Hepatic stellate cell (primary cell): ENCODE measurements around the gene PIN4.
"Not testable (repeated sequence)": the region's sequence is repeated elsewhere in the genome, so short reads cannot be mapped to it uniquely, and the experiment has no call there.

Source experiments
- DNase-seq: peaks from one replicate; pipeline ENCODE4 v3.0.0; 2011; ENCODE audit warnings: low spot score

The PIN4 gene

DNA sequence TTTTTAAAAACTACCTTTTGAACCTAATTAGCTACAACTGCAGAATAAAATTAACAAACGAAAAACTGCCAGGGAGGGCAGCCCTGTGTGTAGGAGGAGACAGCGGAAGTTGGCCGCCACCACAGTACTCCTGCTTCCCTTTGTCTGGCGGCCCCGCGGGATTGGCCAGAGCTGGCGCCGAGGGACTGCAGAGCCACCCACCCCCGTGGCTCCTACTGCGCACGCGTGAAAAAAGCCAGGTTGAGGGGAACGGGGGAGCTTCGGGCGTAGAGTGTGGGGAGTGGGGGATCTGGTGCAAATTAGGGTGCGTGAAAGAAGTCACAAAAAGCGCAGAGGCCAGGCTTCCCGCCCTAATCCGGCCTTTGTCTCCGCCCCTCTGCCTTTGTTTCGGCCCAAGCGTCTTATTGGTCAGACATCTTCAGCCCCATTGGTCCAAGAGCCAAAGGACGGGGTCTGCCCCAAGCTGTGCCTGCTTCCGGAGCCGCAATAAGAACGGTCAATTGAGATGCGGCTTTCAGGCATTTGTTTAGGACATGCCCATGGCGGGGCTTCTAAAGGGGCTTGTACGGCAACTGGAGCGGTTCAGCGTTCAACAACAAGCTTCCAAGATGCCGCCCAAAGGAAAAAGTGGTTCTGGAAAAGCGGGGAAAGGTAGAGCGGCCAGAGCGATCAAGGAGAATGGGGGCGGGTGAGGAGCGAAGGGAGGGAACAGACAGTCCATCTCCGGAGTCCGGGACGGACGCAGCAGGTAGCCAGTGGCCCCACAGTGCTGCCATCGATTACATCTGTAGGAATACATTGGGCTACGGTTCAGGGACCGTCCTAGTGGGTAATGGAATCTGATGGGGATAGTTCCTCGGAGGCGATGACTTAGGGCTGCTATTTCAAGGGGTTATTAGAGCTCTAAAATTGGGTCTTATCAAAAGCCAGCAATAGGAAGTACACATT is at the start of gene PIN4:
Gene PIN4 (plus strand): TSS at position 580 of the 948 bp plus-strand sequence. CDS start 29 bp downstream, at position 609.
- DNase-seq, result peak; percentile 80

DNA sequence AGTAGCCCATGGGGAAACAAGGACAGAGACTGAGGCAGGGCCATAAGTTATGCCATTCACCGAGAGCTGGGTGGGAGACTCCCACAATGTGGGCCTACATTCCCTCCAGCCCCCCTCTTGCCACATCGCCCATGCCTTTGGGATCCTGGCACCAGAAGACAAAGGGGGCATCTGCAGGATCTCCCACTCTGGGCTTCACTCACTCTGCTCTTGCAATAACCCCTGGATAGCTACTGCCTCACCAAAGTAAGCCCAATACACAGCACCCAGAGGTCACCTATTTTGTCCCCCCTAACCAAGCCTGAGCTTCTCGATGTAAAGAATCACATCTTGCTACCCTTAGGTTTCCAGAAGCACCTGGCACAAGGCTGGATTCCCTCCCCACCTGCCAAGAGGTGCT is 49.1 kb upstream of the PIN4 start:
- DNase-seq, result no peak

DNA sequence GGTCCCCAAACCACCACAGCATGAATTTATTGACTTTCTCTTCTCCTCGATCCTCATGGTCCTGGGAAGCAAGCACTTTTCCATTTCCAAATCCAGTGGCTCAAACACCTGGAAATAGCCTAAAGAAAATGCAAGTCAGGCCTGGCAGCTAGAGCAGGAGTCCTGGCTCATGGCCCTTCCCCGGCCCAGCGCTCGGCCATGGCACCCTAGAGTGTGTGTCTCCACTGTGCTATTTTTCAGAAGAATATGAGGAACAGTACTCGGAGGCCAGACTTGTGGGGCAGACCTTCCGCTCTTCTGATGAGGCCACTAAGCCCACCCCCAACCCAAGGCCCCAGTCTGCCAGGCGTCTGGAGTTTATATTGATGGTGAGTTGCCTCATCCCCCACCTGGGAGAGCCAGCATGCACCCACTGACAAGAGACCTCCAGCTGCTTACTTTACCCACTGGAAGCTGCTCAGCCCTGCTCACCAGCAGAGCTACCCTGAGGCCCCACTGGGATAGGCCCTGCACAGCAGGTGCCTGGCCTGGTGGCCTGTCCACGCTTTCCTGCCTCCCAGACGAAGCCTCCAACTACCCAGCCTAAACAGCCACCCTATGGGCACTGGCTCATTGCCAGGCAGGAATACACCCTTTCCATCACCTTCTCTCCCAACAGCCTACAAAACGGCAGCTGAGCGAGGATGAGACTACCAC is 47.6 kb upstream of the PIN4 start:
- no peak for DNase-seq

DNA sequence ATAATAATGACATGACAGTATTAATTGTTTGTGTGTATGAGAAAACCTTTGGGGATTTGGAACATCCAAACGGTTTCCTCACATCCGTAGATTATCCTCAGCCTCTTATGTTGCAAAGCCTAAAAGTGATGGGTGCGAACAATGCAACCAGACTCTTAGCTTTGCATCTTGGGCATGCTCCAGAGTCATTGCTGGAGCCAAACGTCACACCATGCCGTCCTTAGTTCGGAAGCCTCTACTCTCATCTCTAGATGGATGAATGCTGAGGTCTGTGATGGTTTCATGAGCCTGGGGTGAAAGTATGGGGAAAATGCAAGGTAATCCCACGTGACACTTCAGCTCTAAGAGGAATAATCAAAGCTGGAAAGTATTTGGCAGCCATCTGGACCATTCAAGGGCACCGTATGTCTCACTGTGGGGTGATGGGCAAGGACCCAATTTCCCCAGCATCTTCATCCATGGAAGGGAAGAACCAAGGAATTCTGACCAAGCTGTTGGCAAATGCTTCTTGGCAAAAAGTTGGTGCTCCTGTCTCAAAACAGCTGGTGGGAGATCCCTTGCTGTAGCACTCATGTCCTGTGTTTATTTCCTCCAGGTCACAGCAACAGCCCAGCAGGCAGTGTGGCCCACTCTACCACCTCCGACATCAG is 43.6 kb upstream of the PIN4 start:
- DNase-seq, result no peak

DNA sequence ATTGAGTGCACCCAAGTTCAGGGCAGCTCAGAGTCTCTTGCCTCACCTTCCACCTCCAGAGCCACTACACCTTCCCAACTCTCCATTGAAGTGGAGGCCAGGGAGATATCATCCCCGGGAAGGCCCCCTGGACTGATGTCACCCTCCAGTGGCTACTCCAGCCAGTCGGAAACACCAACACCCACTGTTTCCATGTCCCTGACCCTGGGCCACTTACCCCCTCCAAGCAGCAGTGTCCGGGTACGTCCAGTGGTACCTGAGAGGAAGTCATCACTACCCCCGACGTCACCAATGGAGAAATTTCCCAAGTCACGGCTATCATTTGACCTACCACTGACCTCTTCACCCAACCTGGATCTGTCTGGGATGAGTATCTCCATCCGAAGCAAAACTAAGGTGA is 42.0 kb upstream of the PIN4 start:
- DNase-seq, result no peak

DNA sequence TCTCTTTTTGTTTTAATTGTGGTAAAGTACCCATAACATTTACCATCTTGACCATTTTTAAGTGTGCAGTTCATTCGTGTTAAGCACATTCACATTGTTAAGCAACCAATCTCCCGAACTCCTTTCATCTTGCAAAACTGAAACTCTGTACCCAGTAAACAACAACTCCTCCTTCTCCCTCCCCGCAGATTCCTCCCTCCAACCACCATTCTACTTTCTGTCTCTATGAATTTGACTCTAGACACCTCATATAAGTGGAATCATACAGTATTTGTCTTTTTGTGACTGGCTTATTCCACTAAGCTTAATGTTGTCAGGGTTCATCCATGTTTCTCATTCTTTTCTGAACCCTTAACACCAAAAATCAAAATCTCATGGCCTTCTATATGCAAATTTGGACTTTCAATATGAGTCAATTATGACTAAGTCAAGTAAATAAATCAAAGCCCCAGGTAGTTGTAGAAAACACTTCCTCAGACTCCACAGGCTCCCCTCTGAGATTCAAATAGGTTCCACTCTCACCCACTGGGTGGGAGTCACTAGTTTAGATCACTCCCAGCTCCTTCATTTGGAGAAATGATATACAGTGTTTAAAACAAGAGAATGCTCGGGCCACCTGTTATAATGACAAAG is 40.1 kb upstream of the PIN4 start:
- no peak for DNase-seq

DNA sequence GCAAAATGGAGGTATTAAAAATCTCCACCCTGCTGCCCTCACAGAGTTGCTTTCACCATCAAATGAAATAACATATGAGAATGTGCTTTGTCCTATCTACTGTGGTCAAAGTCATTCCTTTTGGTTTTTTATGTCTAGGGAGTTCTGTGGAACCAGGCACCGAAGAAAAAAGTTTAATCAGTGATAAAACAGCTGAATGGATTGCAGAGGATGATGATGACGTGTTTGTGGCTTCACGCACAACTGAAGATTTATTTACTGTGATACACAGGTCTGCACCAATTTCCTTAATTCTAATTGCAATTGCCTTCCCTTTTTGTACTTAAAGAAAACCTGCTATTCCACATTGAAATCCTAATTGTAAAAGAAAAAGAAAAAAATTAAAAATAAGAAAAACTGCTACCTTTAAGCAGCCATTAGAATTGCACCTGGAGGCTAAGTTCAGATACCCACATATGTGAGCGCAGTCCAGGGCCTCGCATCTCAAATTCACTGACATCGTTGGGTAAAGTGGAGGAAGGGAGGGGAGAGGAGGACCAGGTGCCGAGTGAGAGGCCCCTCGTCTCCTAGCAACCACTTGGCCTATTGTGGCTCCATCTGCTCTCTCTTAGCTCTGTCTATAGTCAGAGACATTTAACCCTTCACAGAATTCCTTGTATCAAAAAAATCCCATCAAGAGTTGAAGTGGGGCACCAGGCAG is 39.3 kb upstream of the PIN4 start:
- DNase-seq, result no peak

DNA sequence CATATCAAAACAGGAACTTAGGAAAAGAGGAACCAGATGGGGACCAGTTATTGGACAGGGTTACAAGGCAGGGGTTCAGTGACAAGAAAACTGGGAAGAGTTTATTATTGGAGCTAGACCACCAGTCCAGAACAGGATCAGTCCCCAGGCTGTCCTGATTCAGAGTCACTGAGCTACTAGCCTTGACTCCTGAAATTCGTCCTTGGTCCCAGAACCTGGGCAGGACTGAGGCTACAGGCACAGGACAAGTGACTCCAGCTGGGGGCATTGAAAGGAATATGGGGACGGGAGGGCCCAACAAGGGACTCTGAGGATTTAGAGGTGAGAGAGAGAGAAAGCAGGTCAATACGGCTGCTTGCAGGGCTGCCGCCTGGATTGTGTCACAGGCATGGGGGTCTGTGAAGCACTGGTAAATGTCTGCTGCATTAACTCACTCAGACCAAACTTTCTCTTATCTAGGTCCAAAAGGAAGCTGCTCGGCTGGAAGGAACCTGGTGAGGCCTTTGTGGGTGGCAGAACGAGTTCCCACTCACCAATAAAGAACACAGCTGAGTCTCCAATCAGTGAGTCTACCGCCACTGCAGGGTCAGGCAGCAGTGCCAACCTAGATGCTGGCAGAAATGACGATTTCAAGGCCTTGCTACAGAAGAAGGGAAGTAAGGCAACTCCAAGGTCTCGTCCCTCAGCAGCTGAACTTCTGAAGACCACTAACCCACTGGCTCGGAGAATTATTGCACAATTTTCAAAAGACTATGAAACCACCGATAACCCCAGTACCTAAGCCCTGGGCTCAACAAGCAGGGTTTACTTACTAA is 38.6 kb upstream of the PIN4 start:
- no peak for DNase-seq

DNA sequence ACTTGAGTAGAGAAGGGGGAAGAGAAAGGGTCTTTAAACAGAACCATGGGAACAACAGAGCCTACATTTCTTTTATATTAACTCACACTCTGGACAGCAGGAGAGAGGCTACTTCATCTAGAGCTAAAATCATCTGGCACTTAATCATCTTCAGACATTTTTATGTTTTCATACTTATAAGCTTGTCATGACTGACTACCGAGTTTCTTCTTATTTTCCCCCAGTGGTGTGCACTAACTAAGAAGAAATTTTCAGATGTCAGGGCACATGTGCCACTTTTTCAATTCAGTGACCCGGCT is 38.0 kb upstream of the PIN4 start:
- no peak for DNase-seq

DNA sequence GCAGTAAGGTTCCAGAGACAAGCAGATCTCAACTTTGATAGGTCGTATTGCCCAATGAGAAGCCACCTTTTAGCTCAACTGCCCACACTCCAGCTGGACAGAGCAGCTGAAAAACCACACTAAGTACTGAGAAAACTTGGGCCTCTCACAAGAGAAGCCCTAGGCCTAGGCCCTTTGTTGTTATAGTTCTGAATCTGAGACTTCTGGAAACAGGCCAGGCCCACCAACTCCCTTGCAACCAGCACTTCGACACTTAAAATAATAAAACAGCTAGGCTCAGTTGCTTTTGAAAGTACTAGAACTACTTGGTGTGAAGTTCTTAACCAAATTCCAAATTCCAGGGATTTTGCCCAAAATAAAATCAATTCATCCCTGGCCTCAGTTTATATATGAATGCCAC is 36.4 kb upstream of the PIN4 start:
- DNase-seq, result no peak

DNA sequence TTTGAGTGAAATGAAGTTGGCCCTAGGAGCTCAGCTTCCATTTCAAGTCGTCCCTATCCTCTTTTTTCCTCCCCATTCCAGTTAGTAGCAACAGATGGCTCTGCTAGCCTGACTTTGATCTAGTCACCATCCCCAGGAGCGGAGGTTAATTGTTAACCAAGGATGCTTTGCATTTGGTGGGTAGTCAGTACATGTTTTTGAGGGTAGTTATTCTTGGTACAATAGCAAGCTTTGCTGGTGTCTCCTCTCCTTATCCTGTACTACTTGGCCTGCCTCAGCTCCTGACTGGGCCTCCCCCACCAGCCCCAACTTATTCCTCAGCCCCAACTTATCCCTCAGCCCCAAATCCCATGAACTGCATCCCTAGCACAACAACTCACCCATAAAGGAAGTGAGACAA is 35.0 kb upstream of the PIN4 start:
- DNase-seq, result no peak

DNA sequence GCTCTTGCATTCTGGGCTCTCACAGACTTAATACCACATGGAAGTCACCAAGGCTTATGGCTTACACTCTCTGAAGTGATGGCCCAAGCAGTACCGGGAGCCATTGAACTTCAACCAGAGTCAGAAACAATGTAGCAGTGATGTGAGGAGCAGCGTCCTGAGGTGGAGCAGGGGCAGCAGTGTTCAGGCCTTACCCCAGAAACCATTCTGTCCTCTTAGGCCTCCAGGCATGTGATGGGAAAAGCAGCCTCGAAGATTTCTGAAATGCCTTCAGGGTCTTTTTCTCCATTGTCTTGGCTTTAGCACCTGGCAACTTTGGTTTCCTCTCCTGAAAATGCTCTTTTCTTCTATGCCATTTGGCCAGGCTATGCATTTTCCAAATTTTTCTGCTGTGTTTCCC is 22.8 kb upstream of the PIN4 start:
- no peak for DNase-seq

DNA sequence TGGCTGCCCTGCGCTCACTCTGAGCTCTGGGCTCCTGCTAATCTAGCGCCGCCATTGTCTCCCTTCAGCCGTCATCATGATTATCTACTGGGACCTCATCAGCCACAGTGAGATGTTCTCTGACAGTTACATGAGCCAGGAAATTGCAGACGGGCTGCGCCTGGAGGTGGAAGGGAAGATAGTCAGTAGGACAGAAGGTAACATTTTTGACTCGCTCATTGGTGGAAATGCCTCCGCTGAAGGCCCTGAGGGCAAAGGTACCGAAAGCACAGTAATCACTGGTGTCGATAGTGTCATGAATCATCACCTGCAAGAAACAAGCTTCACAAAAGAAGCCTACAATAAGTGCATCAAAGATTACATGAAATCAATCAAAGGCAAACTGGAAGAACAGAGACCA is 21.8 kb upstream of the PIN4 start:
- no peak for DNase-seq

DNA sequence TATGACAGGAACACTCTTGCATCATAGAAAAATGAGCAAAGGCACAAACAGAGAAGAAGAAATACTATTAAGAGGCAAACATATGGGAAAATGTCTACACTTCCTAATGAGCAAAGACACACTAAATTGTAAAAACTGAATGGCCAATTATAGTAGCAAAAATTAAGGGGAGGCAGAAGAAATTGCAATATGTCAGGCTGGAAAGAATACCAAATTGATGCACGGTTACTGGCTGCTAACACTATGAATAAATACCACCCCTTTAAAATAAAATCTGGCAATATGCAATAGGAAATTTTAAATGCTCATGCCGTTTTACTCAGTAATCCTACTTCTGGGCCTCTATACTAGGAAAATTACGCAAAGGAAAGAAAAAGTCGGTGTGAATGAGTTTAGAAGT is 16.0 kb upstream of the PIN4 start:
- DNase-seq, result no peak

DNA sequence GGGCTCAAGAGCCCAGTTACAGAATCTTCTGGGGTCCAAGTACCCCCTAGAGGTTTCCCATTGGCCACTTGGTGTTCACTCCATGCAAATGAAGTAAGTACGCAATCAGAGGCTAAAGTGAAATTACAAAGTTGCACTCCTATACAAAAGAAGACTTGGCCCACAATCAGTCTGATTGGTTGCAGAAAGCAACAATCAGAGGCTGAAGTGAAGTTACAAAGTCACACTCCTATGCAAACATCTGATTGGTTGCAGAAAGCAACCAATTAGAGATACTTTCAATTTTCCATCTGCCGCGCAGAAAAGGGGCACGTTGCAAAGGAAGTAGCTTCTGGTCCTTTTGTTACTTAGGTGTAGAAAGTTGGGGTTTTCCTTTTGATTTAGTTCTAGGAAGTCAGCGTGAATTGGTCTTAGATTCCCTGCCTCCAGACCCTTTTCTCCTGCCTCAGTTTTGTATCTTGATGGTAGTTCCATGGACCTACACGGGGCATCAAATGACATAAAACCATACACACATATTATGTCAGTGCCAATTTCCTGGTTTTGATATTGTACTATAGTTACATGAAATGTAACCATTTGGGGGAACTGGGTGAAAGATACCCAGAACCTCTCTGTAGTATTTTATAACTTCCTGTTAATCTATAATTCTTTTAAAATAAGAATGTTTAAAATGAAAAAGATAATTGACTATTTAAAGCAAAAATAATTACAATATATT is 12.4 kb upstream of the PIN4 start:
- no peak for DNase-seq

DNA sequence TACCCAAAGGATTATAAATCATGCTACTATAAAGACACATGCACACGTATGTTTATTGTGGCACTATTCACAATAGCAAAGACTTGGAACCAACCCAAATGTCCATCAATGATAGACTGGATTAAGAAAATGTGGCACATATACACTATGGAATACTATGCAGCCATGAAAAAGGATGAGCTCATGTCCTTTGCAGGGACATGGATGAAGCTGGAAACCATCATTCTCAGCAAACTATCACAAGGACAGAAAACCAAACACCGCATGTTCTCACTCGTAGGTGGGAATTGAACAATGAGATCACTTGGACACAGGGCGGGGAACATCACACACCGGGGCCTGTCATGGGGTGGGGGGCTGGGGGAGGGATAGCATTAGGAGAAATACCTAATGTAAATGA is 5.3 kb upstream of the PIN4 start:
- not testable (repeated sequence) for DNase-seq

DNA sequence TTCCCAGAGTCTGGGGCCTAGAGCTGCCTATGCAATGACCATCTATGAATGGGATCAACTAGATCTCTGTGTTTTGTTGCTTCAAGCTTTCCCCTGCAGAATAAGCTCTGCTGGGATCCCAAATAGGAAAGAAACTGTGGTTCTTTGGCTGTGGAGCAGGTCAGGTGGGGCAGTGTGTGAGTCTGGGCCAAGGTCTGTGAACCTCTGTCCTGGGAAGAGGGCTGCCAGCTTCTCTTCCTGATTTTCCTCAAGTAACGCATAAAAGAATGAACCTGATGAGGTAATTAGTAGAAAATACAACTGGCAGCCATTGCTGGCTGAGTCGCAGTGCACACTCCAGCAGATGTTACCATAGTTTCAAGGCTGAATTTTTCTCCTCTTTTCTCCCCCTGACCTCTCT is 4.6 kb upstream of the PIN4 start:
- no peak for DNase-seq

DNA sequence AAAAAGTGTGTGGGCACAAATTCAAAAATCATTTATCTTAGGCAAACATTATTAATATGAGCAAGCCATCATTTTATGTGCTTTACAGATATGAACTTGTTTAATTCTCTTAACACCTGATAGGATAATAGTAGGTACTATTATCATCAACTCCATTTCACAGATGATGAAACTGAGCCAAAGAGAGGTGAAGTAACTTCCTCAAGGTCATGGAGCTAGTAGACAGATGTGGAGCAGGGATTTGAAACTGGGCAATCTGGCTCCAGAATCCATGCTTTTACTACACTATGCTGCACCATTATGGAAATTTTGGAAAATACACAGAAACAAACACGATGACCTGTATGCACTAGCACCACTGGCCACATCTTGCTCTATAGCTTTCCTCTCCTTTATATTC is 1.0 kb upstream of the PIN4 start:
- DNase-seq, result no peak

DNA sequence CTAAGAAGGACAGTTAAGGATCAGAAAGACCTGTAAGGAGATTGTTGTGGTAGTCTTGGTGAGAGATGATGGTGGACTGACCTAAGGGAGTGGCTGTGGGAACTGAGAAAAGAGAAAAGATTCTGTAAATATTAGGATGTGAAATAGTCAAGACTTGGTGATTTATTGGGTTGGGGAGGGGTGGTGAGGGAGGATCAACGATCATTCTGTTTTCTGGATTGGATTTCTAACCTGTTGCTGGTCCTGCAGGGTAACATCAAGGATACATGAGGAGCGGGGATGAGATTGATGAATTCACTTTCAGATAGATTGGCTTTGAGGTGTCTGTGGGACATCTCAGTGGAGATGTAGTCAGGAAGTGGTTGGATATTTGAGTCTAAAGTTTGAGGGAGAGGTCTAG is 1.4 kb downstream of the PIN4 start:
- no peak for DNase-seq

DNA sequence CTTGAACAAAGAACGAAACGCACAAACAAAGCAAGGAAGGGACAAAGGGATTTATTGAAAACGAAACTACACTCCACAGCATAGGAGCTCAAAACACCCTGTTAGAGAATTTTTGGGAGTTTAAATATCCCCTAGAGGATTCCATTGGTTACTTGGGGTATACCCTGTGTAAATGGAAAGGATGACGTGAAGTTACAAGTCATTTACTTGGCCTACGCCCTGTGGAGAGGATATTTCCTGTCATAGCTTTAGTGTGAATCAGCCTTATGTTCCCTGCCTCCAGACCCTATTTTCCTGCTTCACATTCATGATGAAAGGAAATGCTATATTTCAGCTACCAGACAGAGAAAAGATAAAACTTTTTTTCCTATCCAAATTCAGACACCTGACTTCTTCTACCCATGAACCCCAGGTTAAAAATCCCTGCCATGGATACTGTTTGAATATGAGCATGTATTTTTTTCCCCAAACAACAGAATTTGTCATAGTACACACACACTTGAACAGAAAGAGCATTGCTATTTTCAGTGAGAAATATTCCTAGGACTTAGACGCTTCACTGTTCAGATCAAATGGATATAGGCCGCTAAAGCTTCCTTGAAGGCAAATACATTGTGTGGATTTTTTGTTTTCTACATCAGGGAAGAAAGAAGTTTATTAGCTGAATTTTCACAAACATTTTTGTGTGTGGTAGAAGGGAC is 20.4 kb downstream of the PIN4 start:
- DNase-seq, result peak; percentile 17
